CD14-positive monocyte (primary cell): ENCODE measurements around the gene RILPL1. TPM values are rescaled to one million over a fixed set of nuclear protein-coding genes. Genes with fewer than 3 reads are reported as not detected.

Experiments used
- DNase-seq, 3 donors: peaks; one replicate each; pipeline ENCODE4 v3.0.0-alpha.2; 2011 to 2022
- H2AFZ ChIP-seq: 2 replicates; pipeline ENCODE4 v1.6.0; 2012; ENCODE audit warnings: mild to moderate bottlenecking, low read depth, low read length, inconsistent platforms; ENCODE audit not compliant: insufficient read depth, poor library complexity, severe bottlenecking
- H3K27ac ChIP-seq, 2 donors: 1 replicate in 1 of 2; 2 replicates in 1 of 2; pipeline ENCODE4 v1.5.1; 2012 to 2013; ENCODE audit warnings: low read length in 2 of 2, control low read depth in 1 of 2, inconsistent platforms in 1 of 2, low read depth in 1 of 2, mild to moderate bottlenecking in 1 of 2
- H3K27me3 ChIP-seq, 2 donors: one replicate each; pipeline versions ENCODE4 v1.6.0 to v1.6.1; 2011 to 2013; ENCODE audit warnings: low read length in 2 of 2; ENCODE audit not compliant: control insufficient read depth in 2 of 2, insufficient read depth in 2 of 2
- H3K36me3 ChIP-seq, 2 donors: replicated peaks in 1 of 2; 1 replicate in 1 of 2; 2 replicates in 1 of 2; pipeline versions ENCODE4 v1.5.1 to v1.6.1; 2012 to 2013; ENCODE audit warnings: low read length in 2 of 2, control low read depth in 1 of 2, inconsistent platforms in 1 of 2, mild to moderate bottlenecking in 1 of 2; ENCODE audit not compliant: insufficient read depth in 2 of 2, control insufficient read depth in 1 of 2
- H3K4me1 ChIP-seq, 2 donors: 1 replicate in 1 of 2; 2 replicates in 1 of 2; pipeline versions ENCODE4 v1.5.1 to v1.6.1; 2012 to 2013; ENCODE audit warnings: low read length in 2 of 2, control low read depth in 1 of 2, inconsistent platforms in 1 of 2, mild to moderate bottlenecking in 1 of 2, moderate library complexity in 1 of 2; ENCODE audit not compliant: insufficient read depth in 2 of 2, control insufficient read depth in 1 of 2
- H3K4me2 ChIP-seq: replicated peaks from 2 replicates; pipeline ENCODE3; 2012; ENCODE audit warnings: low read length, moderate library complexity, mild to moderate bottlenecking; ENCODE audit not compliant: poor library complexity, severe bottlenecking; ENCODE audit errors: extremely low read depth
- H3K4me3 ChIP-seq, 3 experiments: fragments of 200-600 bp in 1 of 3; sonication (generic) in 1 of 3; replicated peaks in 1 of 3; 1 replicate in 2 of 3; 2 replicates in 1 of 3; pipeline ENCODE4 v1.5.1; 2011 to 2013; ENCODE audit warnings: low read length in 3 of 3, mild to moderate bottlenecking in 3 of 3, control low read depth in 2 of 3, low read depth in 2 of 3, inconsistent platforms in 1 of 3, moderate library complexity in 1 of 3
- H3K79me2 ChIP-seq: 2 replicates; pipeline ENCODE4 v1.6.0; 2012; ENCODE audit warnings: mild to moderate bottlenecking, control low read depth, inconsistent platforms, low read length, moderate library complexity; ENCODE audit not compliant: insufficient read depth
- H3K9ac ChIP-seq: 2 replicates; pipeline ENCODE4 v1.6.0; 2017; ENCODE audit warnings: low read length, mild to moderate bottlenecking; ENCODE audit not compliant: insufficient read depth, poor library complexity, severe bottlenecking
- H3K9me3 ChIP-seq, 2 donors: replicated peaks in 1 of 2; 1 replicate in 1 of 2; 2 replicates in 1 of 2; pipeline versions ENCODE4 v1.5.1 to v1.6.1; 2012 to 2013; ENCODE audit warnings: low read length in 2 of 2, control low read depth in 1 of 2; ENCODE audit not compliant: control insufficient read depth in 1 of 2, insufficient read depth in 1 of 2
- H4K20me1 ChIP-seq: 2 replicates; pipeline ENCODE4 v1.6.0; 2012; ENCODE audit warnings: mild to moderate bottlenecking, low read length, control low read depth, moderate library complexity; ENCODE audit not compliant: insufficient read depth
- H3K27ac Mint-ChIP-seq, 7 donors: one replicate each; pipeline ENCODE4 v1.8.0; 2020; ENCODE audit warnings: mild to moderate bottlenecking in 7 of 7, mixed read lengths in 7 of 7, moderate library complexity in 6 of 7, inconsistent platforms in 2 of 7
- H3K27me3 Mint-ChIP-seq, 3 donors: one replicate each; pipeline ENCODE4 v1.8.0; 2021 to 2022; ENCODE audit warnings: low read depth in 3 of 3, mild to moderate bottlenecking in 3 of 3, mixed read lengths in 3 of 3, moderate library complexity in 3 of 3, inconsistent platforms in 1 of 3
- H3K36me3 Mint-ChIP-seq, 2 donors: one replicate each; pipeline ENCODE4 v1.8.0; 2020; ENCODE audit warnings: mixed read lengths in 2 of 2, inconsistent platforms in 1 of 2, mild to moderate bottlenecking in 1 of 2
- H3K4me1 Mint-ChIP-seq: one replicate; pipeline ENCODE4 v1.8.0; 2020; ENCODE audit warnings: mild to moderate bottlenecking, mixed read lengths
- H3K4me3 Mint-ChIP-seq, 2 donors: one replicate each; pipeline ENCODE4 v1.8.0; 2020; ENCODE audit warnings: mild to moderate bottlenecking in 2 of 2, mixed read lengths in 2 of 2, moderate library complexity in 1 of 2
- H3K9me3 Mint-ChIP-seq, 7 donors: one replicate each; pipeline ENCODE4 v1.8.0; 2020 to 2022; ENCODE audit warnings: mixed read lengths in 7 of 7, mild to moderate bottlenecking in 6 of 7, moderate library complexity in 6 of 7, inconsistent platforms in 2 of 7
- WGBS: methylation state at CpG from one replicate; pipeline ENCODE4 v1.1.5; 2013; ENCODE audit warnings: missing lambda C conversion rate; ENCODE audit not compliant: insufficient coverage; 5-methylcytosine and 5-hydroxymethylcytosine counted together
- intact Hi-C, 2 donors: fragments of 100-400 bp; cut with micrococcal nuclease; formaldehyde crosslinking; loops; one replicate each; pipeline versions ENCODE4 v1.15.0 to v1.15.1; 2023
- polyA plus RNA-seq, 3 donors: library from polyadenylated mRNA; depleted of rRNA in 1 of 3; unstranded in 2 of 3; stranded (reverse) in 1 of 3; fragments of 300-500 nt in 2 of 3; fragments of >200 nt in 1 of 3; fragmentation: Illumina TruSeq in 2 of 3; gene quantifications; 1 replicate in 2 of 3; 2 replicates in 1 of 3; pipeline ENCODE4 v1.2.3, GENCODE V29; 2012 to 2021
- TF ChIP-seq, protein P1 (sequence below): fragments of 200-600 bp; IDR thresholded peaks from one replicate; pipeline ENCODE4 v1.8.0; 2022; ENCODE audit warnings: antibody characterized with exemption, mild to moderate bottlenecking

RILPL1 gene
- polyA plus RNA-seq, 3 donors, result 1.2 TPM; not detected in 2

- Histone ChIP-seq H3K9me3 (no peaks in the 10 kb centered on the region), H2AFZ (no peak overlapping the region), H3K4me3 (no peak overlapping the region), H3K27me3 (no peaks in the 10 kb centered on the region), H3K9ac (no peak overlapping the region), H3K4me2 (no peak overlapping the region), H4K20me1 (peaks cover 7% of the 10 kb centered on the region), H3K27ac (no peak overlapping the region), H3K4me1 (no peaks in the 10 kb centered on the region), H3K36me3 (peaks cover 10 to 33% of the 10 kb centered on the region in 2 donors), H3K79me2 (no peaks in the 10 kb centered on the region)
- TF ChIP-seq, protein P1, sequence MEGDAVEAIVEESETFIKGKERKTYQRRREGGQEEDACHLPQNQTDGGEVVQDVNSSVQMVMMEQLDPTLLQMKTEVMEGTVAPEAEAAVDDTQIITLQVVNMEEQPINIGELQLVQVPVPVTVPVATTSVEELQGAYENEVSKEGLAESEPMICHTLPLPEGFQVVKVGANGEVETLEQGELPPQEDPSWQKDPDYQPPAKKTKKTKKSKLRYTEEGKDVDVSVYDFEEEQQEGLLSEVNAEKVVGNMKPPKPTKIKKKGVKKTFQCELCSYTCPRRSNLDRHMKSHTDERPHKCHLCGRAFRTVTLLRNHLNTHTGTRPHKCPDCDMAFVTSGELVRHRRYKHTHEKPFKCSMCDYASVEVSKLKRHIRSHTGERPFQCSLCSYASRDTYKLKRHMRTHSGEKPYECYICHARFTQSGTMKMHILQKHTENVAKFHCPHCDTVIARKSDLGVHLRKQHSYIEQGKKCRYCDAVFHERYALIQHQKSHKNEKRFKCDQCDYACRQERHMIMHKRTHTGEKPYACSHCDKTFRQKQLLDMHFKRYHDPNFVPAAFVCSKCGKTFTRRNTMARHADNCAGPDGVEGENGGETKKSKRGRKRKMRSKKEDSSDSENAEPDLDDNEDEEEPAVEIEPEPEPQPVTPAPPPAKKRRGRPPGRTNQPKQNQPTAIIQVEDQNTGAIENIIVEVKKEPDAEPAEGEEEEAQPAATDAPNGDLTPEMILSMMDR, result no peak
- intact Hi-C loops, result no loop called here
- 100% methylated on average over 6 of the region's 13 CpGs for WGBS
- no peak overlapping the region for H3K4me3 Mint-ChIP-seq
- no peak for DNase-seq
- peaks cover 0 to 1% (median 0%) of the 10 kb centered on the region in 3 donors for H3K27me3 Mint-ChIP-seq
- no peaks in the 10 kb centered on the region for H3K4me1 Mint-ChIP-seq
- peak overlapping the region in 1 of 7 donors; percentile 1 for H3K27ac Mint-ChIP-seq
- peaks cover 31 to 45% of the 10 kb centered on the region in 2 donors for H3K36me3 Mint-ChIP-seq
- peaks cover 0 to 2% (median 0%) of the 10 kb centered on the region in 7 donors for H3K9me3 Mint-ChIP-seq
These were observed 58.9 kb downstream of the RILPL1 start for GRCh38 chr12:123474485-123475245.

- H3K4me3 Mint-ChIP-seq, result no peak overlapping the region
- Histone ChIP-seq H2AFZ (no peak overlapping the region), H3K4me1 (no peaks in the 10 kb centered on the region), H3K27ac (no peak overlapping the region), H4K20me1 (peaks cover 25% of the 10 kb centered on the region), H3K27me3 (no peaks in the 10 kb centered on the region), H3K36me3 (peaks cover 10 to 37% of the 10 kb centered on the region in 2 donors), H3K4me2 (no peak overlapping the region), H3K9ac (no peak overlapping the region), H3K4me3 (no peak overlapping the region), H3K79me2 (no peaks in the 10 kb centered on the region), H3K9me3 (no peaks in the 10 kb centered on the region)
- intact Hi-C loops, result no loop called here
- no peak for DNase-seq
- TF ChIP-seq, protein P1, result no peak
- H3K4me1 Mint-ChIP-seq, result no peaks in the 10 kb centered on the region
- 96% methylated on average over 12 of the region's 12 CpGs for WGBS
- peaks cover 0 to 2% (median 0%) of the 10 kb centered on the region in 7 donors for H3K9me3 Mint-ChIP-seq
- no peak overlapping the region for H3K27ac Mint-ChIP-seq
- no peaks in the 10 kb centered on the region for H3K27me3 Mint-ChIP-seq
- peaks cover 36 to 52% of the 10 kb centered on the region in 2 donors for H3K36me3 Mint-ChIP-seq
These were observed 61.1 kb downstream of the RILPL1 start for GRCh38 chr12:123472438-123472849.
